Kidney (tissue), 14 donors: ENCODE results near the gene ETS1. TPM values are rescaled to one million over a fixed set of nuclear protein-coding genes. Genes with fewer than 3 reads are reported as not detected.

Experiments used
- DNase-seq, 5 donors: peaks; one replicate each; pipeline ENCODE4 v3.0.0-alpha.2; 2013 to 2020
- FAIRE-seq: peaks from 2 replicates; lab custom pipeline; 2012; peaks lifted over from hg19 to GRCh38; lab: Jason Lieb, UNC
- H3K27ac ChIP-seq, 2 donors: one replicate each; pipeline ENCODE4 v1.7.0; 2013; ENCODE audit warnings: low read depth in 2 of 2, low read length in 2 of 2, inconsistent platforms in 1 of 2
- H3K27me3 ChIP-seq: one replicate; pipeline ENCODE4 v1.7.1; 2013; ENCODE audit warnings: low read length, inconsistent platforms; ENCODE audit not compliant: control insufficient read depth, insufficient read depth
- H3K36me3 ChIP-seq, 3 donors: one replicate each; pipeline versions ENCODE4 v1.7.0 to v1.7.1; 2013; ENCODE audit warnings: low read length in 3 of 3, control low read depth in 1 of 3, inconsistent platforms in 1 of 3; ENCODE audit not compliant: insufficient read depth in 3 of 3, control insufficient read depth in 2 of 3
- H3K4me1 ChIP-seq, 3 donors: one replicate each; pipeline versions ENCODE4 v1.7.0 to v1.7.1; 2013; ENCODE audit warnings: low read length in 3 of 3, inconsistent platforms in 1 of 3, low read depth in 1 of 3; ENCODE audit not compliant: control insufficient read depth in 2 of 3, insufficient read depth in 2 of 3
- H3K4me3 ChIP-seq, 3 donors: one replicate each; pipeline versions ENCODE4 v1.7.0 to v1.8.1; 2013; ENCODE audit warnings: low read length in 3 of 3, control low read depth in 1 of 3, inconsistent platforms in 1 of 3
- H3K9ac ChIP-seq, 3 donors: one replicate each; pipeline versions ENCODE4 v1.7.0 to v1.7.1; 2013; ENCODE audit warnings: low read length in 3 of 3, control low read depth in 1 of 3, inconsistent platforms in 1 of 3
- H3K9me3 ChIP-seq, 3 donors: one replicate each; pipeline versions ENCODE4 v1.7.0 to v1.7.1; 2013; ENCODE audit warnings: low read length in 3 of 3, control low read depth in 1 of 3, inconsistent platforms in 1 of 3; ENCODE audit not compliant: control insufficient read depth in 2 of 3, insufficient read depth in 1 of 3
- CTCF ChIP-seq: IDR thresholded peaks from 3 replicates; pipeline ENCODE4 v1.5.1; 2012; ENCODE audit warnings: mild to moderate bottlenecking, moderate library complexity, borderline replicate concordance; ENCODE audit not compliant: insufficient read depth; ENCODE audit errors: extremely low read depth
- intact Hi-C: fragments of 100-400 bp; cut with DNase I; formaldehyde crosslinking; loops from one replicate; pipeline ENCODE4 v1.11.1; 2022
- polyA plus RNA-seq: library from polyadenylated mRNA; stranded (reverse); fragments of 350-450 nt; fragmentation: Illumina TruSeq; extraction: RNeasy Lipid Tissue Mini Kit (QIAGEN cat#74804); gene quantifications from one replicate; pipeline ENCODE4 v1.2.3, GENCODE V29; 2014; ENCODE audit warnings: low read depth, low replicate concordance; ENCODE audit not compliant: insufficient read depth
- total RNA-seq: library from RNA; stranded (reverse); fragmentation: NEBNext Ultra II Directional; extraction: Animal tissue kit (Norgen Biotek cat#: 25700); gene quantifications from one replicate; pipeline ENCODE4 v1.2.1, GENCODE V29; 2021
- donor health status: control.
- donor health status: control.
- donor health status: control.
- donor health status: control.
- donor health status: control.
- donor health status: DM: yes; HTN: yes; CAD: no.
- donor health status: Normal renal cell carcinoma (clear cell type).

Gene ETS1
- total and polyA plus RNA-seq, 2 donors from 2014 or later = 23.5 to 124 TPM

- Histone ChIP-seq H3K9ac (no peak overlapping the region), H3K4me1 (peaks cover 0 to 6% (median 2%) of the 10 kb centered on the region in 3 donors), H3K4me3 (no peak overlapping the region), H3K27ac (no peak overlapping the region), H3K9me3 (no peaks in the 10 kb centered on the region), H3K27me3 (no peaks in the 10 kb centered on the region), H3K36me3 (no peaks in the 10 kb centered on the region)
- intact Hi-C loops = no loop called here
- DNase-seq (no peak), FAIRE-seq (no peak)
- no peak for TF ChIP-seq CTCF
These were observed 31.2 kb upstream of the ETS1 start for GRCh38 chr11:128618603-128619002.

GRCh38 chr11:128616161-128616560, 28.8 kb upstream of the ETS1 start:
- H3K27me3 ChIP-seq = no peaks in the 10 kb centered on the region
- FAIRE-seq = no peak
- intact Hi-C loops = no loop called here
- H3K36me3 ChIP-seq = no peaks in the 10 kb centered on the region
- no peak overlapping the region for H3K4me3 ChIP-seq
- no peak for TF ChIP-seq CTCF
- no peaks in the 10 kb centered on the region for H3K9me3 ChIP-seq
- peak in 1 of 5 donors; percentile 58 for DNase-seq
- H3K4me1 ChIP-seq = peaks cover 0 to 10% (median 0%) of the 10 kb centered on the region in 3 donors
- no peak overlapping the region for H3K27ac ChIP-seq
- H3K9ac ChIP-seq = no peak overlapping the region

- no peak for FAIRE-seq
- no peak for DNase-seq
- Histone ChIP-seq H3K9ac (no peak overlapping the region), H3K36me3 (no peaks in the 10 kb centered on the region), H3K27me3 (no peaks in the 10 kb centered on the region), H3K9me3 (no peaks in the 10 kb centered on the region), H3K4me1 (peaks cover 0 to 13% (median 0%) of the 10 kb centered on the region in 3 donors), H3K27ac (no peak overlapping the region), H3K4me3 (no peak overlapping the region)
- intact Hi-C loops = no loop called here
- TF ChIP-seq CTCF = no peak
These were observed 28.3 kb upstream of the ETS1 start for GRCh38 chr11:128615612-128616011.

- no peaks in the 10 kb centered on the region for H3K9me3 ChIP-seq
- DNase-seq = no peak
- no peak for FAIRE-seq
- intact Hi-C loops = no loop called here
- no peak overlapping the region for H3K4me3 ChIP-seq
- peaks cover 0 to 11% (median 0%) of the 10 kb centered on the region in 3 donors for H3K4me1 ChIP-seq
- H3K9ac ChIP-seq = no peak overlapping the region
- H3K27me3 ChIP-seq = no peaks in the 10 kb centered on the region
- no peaks in the 10 kb centered on the region for H3K36me3 ChIP-seq
- H3K27ac ChIP-seq = no peak overlapping the region
- no peak for TF ChIP-seq CTCF
These were observed 27.7 kb upstream of the ETS1 start for GRCh38 chr11:128615076-128615475.
